ENCODE data around the gene CHADL. TPM values are rescaled to one million over a fixed set of nuclear protein-coding genes. Genes with fewer than 3 reads are reported as not detected.

CHADL gene
- total RNA-seq, 5 donors from 2014 or later (not counting 1 experiment from before 2014, with no cell fraction given) = 0.75 to 2.3 (median 1.2) TPM

DNA sequence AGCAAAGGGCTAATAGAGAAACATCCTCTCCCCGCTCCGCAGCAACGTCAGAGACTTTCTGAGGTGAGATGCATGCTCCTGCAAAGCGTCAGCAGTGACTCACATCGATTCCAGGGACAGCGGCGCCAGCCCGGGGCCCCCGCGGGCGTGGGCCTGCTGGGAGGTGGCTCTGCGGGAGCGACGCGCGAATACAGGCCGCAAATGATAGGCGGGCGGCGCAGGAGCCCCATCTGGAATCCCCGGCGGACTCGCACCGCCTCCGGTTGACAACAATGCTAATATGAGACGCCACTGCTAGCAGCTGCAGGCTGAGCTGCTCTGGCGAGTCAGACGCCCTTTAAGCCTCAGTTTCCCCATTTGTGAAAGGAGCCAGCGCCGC lies 44.7 kb upstream of the CHADL start:
- Histone ChIP-seq H3K4me1 (ENCODE audit: control insufficient read depth in 1 of 2, extremely low read depth in 1 of 2, insufficient read depth in 2 of 2, low read length in 2 of 2) (peaks cover 13 to 38% of the 10 kb centered on the region in 2 experiments), H3K27me3 (replicated peaks in 1 of 2; ENCODE audit: control insufficient read depth in 2 of 2, extremely low read depth in 1 of 2, insufficient read depth in 2 of 2, low read length in 1 of 2) (no peaks in the 10 kb centered on the region), H3K9me3 (no peaks in the 10 kb centered on the region), H3K27ac (ENCODE audit: low read length) (peak overlapping the region; percentile 93), H3K36me3 (ENCODE audit: control insufficient read depth in 2 of 2, extremely low read depth in 1 of 2, insufficient read depth in 1 of 2, low read length in 1 of 2) (peaks cover 18 to 31% of the 10 kb centered on the region in 2 donors), H3K4me3 (ENCODE audit: control insufficient read depth in 1 of 2, extremely low read depth in 1 of 2, low read length in 1 of 2) (peak overlapping the region; percentile 66 to 90)
- peaks cover 15% of the 10 kb centered on the region for H3K36me3 Mint-ChIP-seq
- H3K4me3 Mint-ChIP-seq = peak overlapping the region; percentile 89 to 98 (median 96)
- CTCF ChIA-PET = interaction anchor here (0.6 to 1.7 kb wide), 3 partner anchors 16 to 473 kb away, joined by 3 to 9 read pairs (median 7); partner anchors contain the start of gene ZC3H7B (in 1 of the 2)
- ATAC-seq (replicated peaks in 1 of 4) = peak; percentile 29 to 58 (median 34)
- no peaks in the 10 kb centered on the region for H3K27me3 Mint-ChIP-seq
- peaks cover 36 to 43% (median 40%) of the 10 kb centered on the region in 3 donors for H3K4me1 Mint-ChIP-seq
- no peaks in the 10 kb centered on the region for H3K9me3 Mint-ChIP-seq
- peak overlapping the region; percentile 99 for H3K27ac Mint-ChIP-seq
- WGBS (ENCODE audit: insufficient coverage) = 0% methylated on average over 26 of the region's 30 CpGs
- DNase-seq = peak; percentile 13 to 94 (median 89)
- POLR2A ChIA-PET = interaction anchor here in 1 of 2 donors (1.1 to 1.5 kb wide), 2 partner anchors 96 to 183 kb away, joined by 4 to 9 read pairs; partner anchors contain the start of genes PHF5A and TEF

DNA sequence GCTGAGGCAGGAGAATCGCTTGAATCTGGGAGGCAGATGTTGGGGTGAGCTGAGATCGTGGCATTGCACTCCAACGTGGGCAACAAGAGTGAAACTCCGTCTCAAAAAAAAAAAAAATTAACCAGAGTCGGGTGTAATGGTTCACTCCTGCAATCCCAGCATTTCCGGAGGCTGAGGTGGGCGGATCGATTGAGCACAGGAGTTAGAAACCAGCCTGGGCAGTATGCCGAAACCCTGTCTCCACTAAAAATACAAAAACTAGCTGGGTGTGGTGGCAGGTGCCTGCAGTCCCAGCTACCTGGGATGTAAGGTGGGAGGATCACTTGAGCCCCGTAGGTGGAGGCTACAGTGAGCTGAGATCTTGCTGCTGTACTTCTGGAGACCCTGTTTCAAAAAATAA lies 43.7 kb upstream of the CHADL start:
- H3K27ac ChIP-seq (ENCODE audit: low read length) = peak overlapping the region; percentile 93

DNA sequence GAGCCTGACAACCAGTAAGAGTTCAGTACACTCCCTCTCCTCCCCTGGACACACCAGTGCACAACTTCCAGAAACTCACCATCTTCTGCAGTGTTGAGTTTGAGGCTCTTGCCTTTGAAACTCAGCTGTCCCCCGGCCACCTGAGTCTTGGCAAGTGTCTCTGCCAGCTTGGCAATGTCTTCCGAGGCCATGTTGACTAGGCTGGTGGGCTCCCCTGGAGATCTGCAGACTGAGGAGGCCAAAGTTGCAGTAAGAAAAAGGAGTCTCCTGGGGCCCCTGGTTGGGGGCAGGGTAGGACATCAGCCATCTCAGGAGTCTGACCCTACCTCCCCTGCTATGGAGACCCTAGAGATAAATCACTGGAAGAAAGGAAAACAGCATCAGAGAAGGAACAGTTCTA lies 40.1 kb upstream of the CHADL start:
- WGBS (ENCODE audit: insufficient coverage) = 86% methylated on average over 1 of the region's 2 CpGs
- peaks cover 28 to 36% (median 35%) of the 10 kb centered on the region in 3 donors for H3K4me1 Mint-ChIP-seq

More for the DNA sequence above, 43.7 kb upstream of the CHADL start:
- 90% methylated on average over 7 of the region's 10 CpGs for WGBS (ENCODE audit: insufficient coverage)
- Mint-ChIP-seq H3K27ac (peak overlapping the region; percentile 88 to 99), H3K9me3 (no peaks in the 10 kb centered on the region), H3K4me1 (peaks cover 37 to 48% (median 40%) of the 10 kb centered on the region in 3 donors), H3K27me3 (no peaks in the 10 kb centered on the region), H3K36me3 (peaks cover 15% of the 10 kb centered on the region), H3K4me3 (peak overlapping the region; percentile 89 to 98 (median 96))
- ATAC-seq (replicated peaks in 1 of 4) (no peak), DNase-seq (no peak)
- Histone ChIP-seq H3K27me3 (replicated peaks in 1 of 2; ENCODE audit: control insufficient read depth in 2 of 2, extremely low read depth in 1 of 2, insufficient read depth in 2 of 2, low read length in 1 of 2) (no peaks in the 10 kb centered on the region), H3K9me3 (no peaks in the 10 kb centered on the region), H3K4me1 (ENCODE audit: control insufficient read depth in 1 of 2, extremely low read depth in 1 of 2, insufficient read depth in 2 of 2, low read length in 2 of 2) (peaks cover 13 to 38% of the 10 kb centered on the region in 2 experiments), H3K4me3 (ENCODE audit: control insufficient read depth in 1 of 2, extremely low read depth in 1 of 2, low read length in 1 of 2) (no peak overlapping the region), H3K36me3 (ENCODE audit: control insufficient read depth in 2 of 2, extremely low read depth in 1 of 2, insufficient read depth in 1 of 2, low read length in 1 of 2) (peaks cover 18 to 39% of the 10 kb centered on the region in 2 donors)
- ChIA-PET CTCF (interaction anchor here in 1 of 2 donors (0.7 kb wide), 1 partner anchor 10 kb away, joined by 3 read pairs; no protein-coding TSS in a partner anchor), POLR2A (interaction anchor here in 1 of 2 donors (0.6 kb wide), 1 partner anchor 8 kb away, joined by 3 read pairs; no protein-coding TSS in a partner anchor)

DNA sequence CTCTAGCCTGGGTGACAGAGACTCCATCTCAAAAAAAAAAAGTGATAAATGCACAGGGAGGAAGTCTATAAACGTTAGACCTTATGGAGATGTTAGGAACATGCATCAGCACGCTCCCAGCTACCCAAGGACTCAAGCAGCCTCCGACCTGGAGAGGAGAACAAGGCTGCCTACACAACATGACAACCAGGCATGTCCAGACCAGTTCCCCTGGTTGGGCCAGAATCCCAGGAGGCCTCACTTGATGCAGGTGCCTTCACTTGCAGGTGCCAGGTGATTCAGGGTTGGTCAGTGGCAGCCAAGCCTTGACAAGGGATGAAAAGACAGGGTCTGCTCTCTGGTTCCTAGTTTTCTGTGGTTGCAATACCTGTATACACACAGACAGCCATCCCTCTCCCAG lies 39.3 kb upstream of the CHADL start:
- Mint-ChIP-seq H3K4me1 (peaks cover 26 to 35% (median 34%) of the 10 kb centered on the region in 3 donors), H3K27ac (no peak overlapping the region), H3K36me3 (peaks cover 33% of the 10 kb centered on the region), H3K27me3 (no peaks in the 10 kb centered on the region), H3K9me3 (no peaks in the 10 kb centered on the region), H3K4me3 (no peak overlapping the region)
- DNase-seq (no peak), ATAC-seq (replicated peaks in 1 of 4) (no peak)
- POLR2A ChIA-PET = interaction anchor here in 1 of 2 donors (0.6 kb wide), 1 partner anchor 388 kb away, joined by 3 read pairs; no protein-coding TSS in a partner anchor
- Histone ChIP-seq H3K9me3 (no peaks in the 10 kb centered on the region), H3K4me3 (ENCODE audit: control insufficient read depth in 1 of 2, extremely low read depth in 1 of 2, low read length in 1 of 2) (no peak overlapping the region), H3K27ac (ENCODE audit: low read length) (no peak overlapping the region), H3K4me1 (ENCODE audit: control insufficient read depth in 1 of 2, extremely low read depth in 1 of 2, insufficient read depth in 2 of 2, low read length in 2 of 2) (peaks cover 6 to 26% of the 10 kb centered on the region in 2 experiments), H3K27me3 (replicated peaks in 1 of 2; ENCODE audit: control insufficient read depth in 2 of 2, extremely low read depth in 1 of 2, insufficient read depth in 2 of 2, low read length in 1 of 2) (no peaks in the 10 kb centered on the region), H3K36me3 (ENCODE audit: control insufficient read depth in 2 of 2, extremely low read depth in 1 of 2, insufficient read depth in 1 of 2, low read length in 1 of 2) (peaks cover 29 to 70% of the 10 kb centered on the region in 2 donors)
- 100% methylated on average over 3 of the region's 3 CpGs for WGBS (ENCODE audit: insufficient coverage)
- CTCF ChIA-PET = interaction anchor here in 1 of 2 donors (0.5 kb wide), 1 partner anchor 42 kb away, joined by 3 read pairs; no protein-coding TSS in a partner anchor

More for the DNA sequence above, 40.1 kb upstream of the CHADL start:
- Histone ChIP-seq H3K9me3 (no peaks in the 10 kb centered on the region), H3K4me3 (ENCODE audit: control insufficient read depth in 1 of 2, extremely low read depth in 1 of 2, low read length in 1 of 2) (no peak overlapping the region), H3K4me1 (ENCODE audit: control insufficient read depth in 1 of 2, extremely low read depth in 1 of 2, insufficient read depth in 2 of 2, low read length in 2 of 2) (peaks cover 9 to 33% of the 10 kb centered on the region in 2 experiments), H3K27ac (ENCODE audit: low read length) (no peak overlapping the region), H3K27me3 (replicated peaks in 1 of 2; ENCODE audit: control insufficient read depth in 2 of 2, extremely low read depth in 1 of 2, insufficient read depth in 2 of 2, low read length in 1 of 2) (no peaks in the 10 kb centered on the region), H3K36me3 (ENCODE audit: control insufficient read depth in 2 of 2, extremely low read depth in 1 of 2, insufficient read depth in 1 of 2, low read length in 1 of 2) (peaks cover 28 to 63% of the 10 kb centered on the region in 2 donors)
- POLR2A ChIA-PET = interaction anchor here in 1 of 2 donors (0.6 to 1.1 kb wide), 2 partner anchors 10 to 389 kb away, joined by 3 to 6 read pairs; no protein-coding TSS in a partner anchor
- Mint-ChIP-seq H3K4me3 (no peak overlapping the region), H3K9me3 (no peaks in the 10 kb centered on the region), H3K36me3 (peaks cover 30% of the 10 kb centered on the region), H3K27ac (no peak overlapping the region), H3K27me3 (no peaks in the 10 kb centered on the region)
- ATAC-seq (replicated peaks in 1 of 4) (no peak), DNase-seq (no peak)
- CTCF ChIA-PET = interaction anchor here in 1 of 2 donors (0.5 kb wide), 1 partner anchor 83 kb away, joined by 6 read pairs; no protein-coding TSS in a partner anchor

DNA sequence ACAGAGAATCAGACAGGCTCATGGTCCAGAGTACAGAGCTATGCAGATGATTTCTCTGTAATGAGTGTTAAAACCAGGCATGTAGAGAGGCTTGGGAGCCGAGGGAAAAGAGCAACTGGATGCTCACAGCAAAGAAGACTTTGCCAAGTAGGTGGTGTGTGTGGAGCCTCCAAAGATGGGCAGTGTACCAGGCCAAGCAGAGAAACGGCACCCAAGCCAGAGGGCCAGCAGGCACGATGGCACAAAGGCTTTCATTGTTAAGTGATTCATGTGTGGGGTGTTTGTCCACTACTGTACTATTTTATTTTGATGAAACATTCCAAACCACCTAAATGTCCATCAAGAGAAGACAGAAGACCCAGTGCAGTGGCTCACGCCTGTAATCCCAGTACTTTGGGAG lies 34.1 kb upstream of the CHADL start:
- DNase-seq = no peak

DNA sequence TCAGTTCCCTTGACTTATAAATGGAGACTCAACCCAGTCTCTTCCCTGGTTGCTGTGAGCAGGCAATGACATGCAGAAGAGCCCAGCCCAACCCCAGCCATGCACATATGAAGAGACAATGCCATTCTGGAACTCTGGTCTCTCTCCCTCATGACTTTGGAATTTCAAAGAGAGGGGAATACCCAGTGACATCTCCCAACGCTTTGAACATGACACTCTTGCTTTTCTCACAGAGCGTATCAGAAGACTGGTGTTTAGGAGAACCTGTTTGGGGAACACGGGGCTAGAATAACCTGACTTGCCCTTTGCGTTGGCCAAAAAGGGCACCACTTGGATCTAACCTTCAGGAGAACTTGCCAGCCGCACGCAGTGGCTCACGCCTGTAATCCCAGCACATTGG lies 32.4 kb upstream of the CHADL start:
- no peak overlapping the region for H3K27ac Mint-ChIP-seq

More for the DNA sequence above, 34.1 kb upstream of the CHADL start:
- Histone ChIP-seq H3K4me1 (ENCODE audit: control insufficient read depth in 1 of 2, extremely low read depth in 1 of 2, insufficient read depth in 2 of 2, low read length in 2 of 2) (peaks cover 0 to 3% of the 10 kb centered on the region in 2 experiments), H3K36me3 (ENCODE audit: control insufficient read depth in 2 of 2, extremely low read depth in 1 of 2, insufficient read depth in 1 of 2, low read length in 1 of 2) (peaks cover 37 to 75% of the 10 kb centered on the region in 2 donors), H3K27ac (ENCODE audit: low read length) (no peak overlapping the region), H3K9me3 (no peaks in the 10 kb centered on the region), H3K27me3 (replicated peaks in 1 of 2; ENCODE audit: control insufficient read depth in 2 of 2, extremely low read depth in 1 of 2, insufficient read depth in 2 of 2, low read length in 1 of 2) (no peaks in the 10 kb centered on the region), H3K4me3 (ENCODE audit: control insufficient read depth in 1 of 2, extremely low read depth in 1 of 2, low read length in 1 of 2) (no peak overlapping the region)
- peaks cover 47% of the 10 kb centered on the region for H3K36me3 Mint-ChIP-seq
- no peaks in the 10 kb centered on the region for H3K27me3 Mint-ChIP-seq
- H3K9me3 Mint-ChIP-seq = no peaks in the 10 kb centered on the region
- H3K4me3 Mint-ChIP-seq = no peak overlapping the region
- ATAC-seq (replicated peaks in 1 of 4) = no peak
- H3K4me1 Mint-ChIP-seq = peaks cover under 1 to 8% (median 2%) of the 10 kb centered on the region in 3 donors
- WGBS (ENCODE audit: insufficient coverage) = 90% methylated on average over 1 of the region's 4 CpGs
- CTCF ChIA-PET = interaction anchor here in 1 of 2 donors (0.6 kb wide), 2 partner anchors 9 to 54 kb away, joined by 3 read pairs; no protein-coding TSS in a partner anchor
- H3K27ac Mint-ChIP-seq = no peak overlapping the region
- POLR2A ChIA-PET = no interaction called here

More for the DNA sequence above, 32.4 kb upstream of the CHADL start:
- peaks cover 46% of the 10 kb centered on the region for H3K36me3 Mint-ChIP-seq
- no peak overlapping the region for H3K4me3 Mint-ChIP-seq
- no peaks in the 10 kb centered on the region for H3K27me3 Mint-ChIP-seq
- ATAC-seq (replicated peaks in 1 of 4) (no peak), DNase-seq (no peak)
- peaks cover 45 to 77% of the 10 kb centered on the region in 2 donors for H3K36me3 ChIP-seq (ENCODE audit: control insufficient read depth in 2 of 2, extremely low read depth in 1 of 2, insufficient read depth in 1 of 2, low read length in 1 of 2)
- no peak overlapping the region for H3K27ac ChIP-seq (ENCODE audit: low read length)
- H3K9me3 ChIP-seq = no peaks in the 10 kb centered on the region
- H3K9me3 Mint-ChIP-seq = no peaks in the 10 kb centered on the region
- 100% methylated on average over 7 of the region's 7 CpGs for WGBS (ENCODE audit: insufficient coverage)
- H3K4me3 ChIP-seq (ENCODE audit: control insufficient read depth in 1 of 2, extremely low read depth in 1 of 2, low read length in 1 of 2) = no peak overlapping the region
- POLR2A ChIA-PET = interaction anchor here (0.6 to 0.7 kb wide), 2 partner anchors 60 to 928 kb away, joined by 3 to 7 read pairs; no protein-coding TSS in a partner anchor
- H3K4me1 ChIP-seq (ENCODE audit: control insufficient read depth in 1 of 2, extremely low read depth in 1 of 2, insufficient read depth in 2 of 2, low read length in 2 of 2) = peaks cover 0 to 3% of the 10 kb centered on the region in 2 experiments
- H3K27me3 ChIP-seq (replicated peaks in 1 of 2; ENCODE audit: control insufficient read depth in 2 of 2, extremely low read depth in 1 of 2, insufficient read depth in 2 of 2, low read length in 1 of 2) = no peaks in the 10 kb centered on the region
- CTCF ChIA-PET = interaction anchor here in 1 of 2 donors (0.7 kb wide), 1 partner anchor 37 kb away, joined by 3 read pairs; no protein-coding TSS in a partner anchor
- peaks cover 0 to 8% (median 2%) of the 10 kb centered on the region in 3 donors for H3K4me1 Mint-ChIP-seq
